OCI-M1 (cell line): Measurements from ENCODE around the gene CDH4.

Source experiments
- DNase-seq: peaks from one replicate; lab custom pipeline; 2025; lab: John Stamatoyannopoulos, UW

The CDH4 gene

GRCh38 chr20:61561111-61561830 lies 309.2 kb downstream of the CDH4 start:
- DNase-seq = no peak

- DNase-seq = no peak
These were observed 310.4 kb downstream of the CDH4 start for GRCh38 chr20:61562491-61562890.

DNA sequence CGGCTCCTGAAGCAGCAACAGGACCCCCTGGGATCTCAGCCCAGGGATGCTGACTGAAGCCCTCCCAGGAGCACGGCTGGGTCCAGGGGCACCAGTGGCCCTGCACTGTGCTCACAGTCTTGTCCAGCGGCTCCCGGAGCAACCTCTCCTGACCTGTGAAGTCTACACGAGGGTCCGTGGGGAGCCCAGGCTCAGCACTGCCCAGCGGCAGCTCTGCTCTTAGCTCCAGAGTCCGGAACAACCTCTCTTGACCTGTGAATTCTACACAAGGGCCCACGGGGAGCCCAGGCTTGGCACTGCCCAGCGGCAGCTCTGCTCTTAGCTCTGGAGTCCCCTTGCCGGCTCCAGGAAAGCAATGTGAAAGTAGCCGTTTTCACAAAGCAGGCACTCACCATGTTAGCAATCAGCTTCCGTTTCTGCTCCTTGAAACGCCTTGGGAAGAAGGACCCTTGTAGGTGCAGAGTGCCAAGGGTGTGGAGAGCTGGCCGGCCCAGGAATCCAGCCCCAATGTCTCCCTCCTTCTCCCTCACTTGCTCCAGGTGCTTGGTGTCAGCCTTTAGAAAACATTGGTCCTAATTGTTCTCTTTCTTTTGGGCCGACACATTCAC lies 310.9 kb downstream of the CDH4 start:
- no peak for DNase-seq

DNA sequence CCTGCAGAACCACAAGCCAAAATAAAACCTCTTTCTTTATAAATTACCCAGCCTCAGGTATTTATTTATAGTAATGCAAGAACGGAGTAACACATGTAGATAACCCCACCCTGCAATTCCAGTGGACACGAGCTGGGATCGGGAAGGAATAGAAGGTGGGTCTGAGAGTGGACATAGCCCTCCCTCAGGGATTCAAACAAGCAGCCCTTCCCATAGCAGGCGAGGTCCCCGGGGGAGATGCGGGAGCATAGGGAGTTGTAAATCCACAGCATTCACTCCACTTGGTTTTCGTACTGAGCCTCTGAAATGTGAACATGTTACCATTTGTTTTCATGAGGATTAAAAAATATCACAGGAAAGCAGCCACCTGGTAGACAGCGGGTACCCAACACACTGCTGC lies 312.6 kb downstream of the CDH4 start:
- DNase-seq = no peak

GRCh38 chr20:61565791-61566190 lies 313.7 kb downstream of the CDH4 start:
- DNase-seq = no peak

GRCh38 chr20:61566691-61567090 lies 314.6 kb downstream of the CDH4 start:
- DNase-seq = no peak

DNA sequence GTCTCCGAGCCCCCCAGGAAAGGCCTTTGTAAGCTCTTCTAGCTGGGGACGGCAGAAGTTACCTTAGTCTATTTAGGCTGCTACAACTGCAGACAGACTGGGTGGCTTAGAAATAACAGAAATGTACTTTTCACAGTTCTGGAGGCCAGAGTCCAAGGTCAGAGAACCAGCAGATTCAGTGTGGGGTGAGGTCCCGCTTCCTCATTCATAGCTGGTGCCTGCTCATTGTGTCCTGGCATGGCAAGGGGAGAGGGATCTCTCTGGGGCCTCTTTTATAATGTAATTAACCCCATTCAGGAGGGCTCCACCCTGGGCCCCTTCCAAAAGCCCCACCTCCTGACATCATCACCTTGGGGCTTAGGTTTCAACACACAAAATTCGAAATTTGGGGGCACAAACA lies 315.1 kb downstream of the CDH4 start:
- DNase-seq = no peak

- DNase-seq = no peak
These were observed 317.8 kb downstream of the CDH4 start for GRCh38 chr20:61569825-61570224.

GRCh38 chr20:61570646-61571195 lies 318.7 kb downstream of the CDH4 start:
- no peak for DNase-seq

DNA sequence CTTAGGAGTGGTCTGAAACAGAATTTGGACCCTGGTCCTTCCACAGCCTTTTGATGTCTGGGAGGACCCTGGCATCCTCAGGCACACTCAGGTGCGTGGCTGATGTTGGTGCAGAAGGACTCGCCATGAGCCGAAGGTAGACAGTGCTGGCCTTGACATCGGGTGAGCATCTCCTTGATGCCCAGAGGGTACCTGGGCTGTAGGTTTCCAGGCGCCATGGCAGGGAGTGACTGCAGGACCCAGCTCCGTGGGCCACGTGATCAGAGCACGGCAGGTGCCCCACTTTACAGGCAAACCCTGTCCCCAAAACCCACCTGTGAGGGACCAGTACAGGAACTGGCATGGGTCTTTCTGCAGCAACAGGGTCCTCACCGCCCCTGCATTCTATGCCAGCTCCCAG lies 319.2 kb downstream of the CDH4 start:
- DNase-seq = no peak

DNA sequence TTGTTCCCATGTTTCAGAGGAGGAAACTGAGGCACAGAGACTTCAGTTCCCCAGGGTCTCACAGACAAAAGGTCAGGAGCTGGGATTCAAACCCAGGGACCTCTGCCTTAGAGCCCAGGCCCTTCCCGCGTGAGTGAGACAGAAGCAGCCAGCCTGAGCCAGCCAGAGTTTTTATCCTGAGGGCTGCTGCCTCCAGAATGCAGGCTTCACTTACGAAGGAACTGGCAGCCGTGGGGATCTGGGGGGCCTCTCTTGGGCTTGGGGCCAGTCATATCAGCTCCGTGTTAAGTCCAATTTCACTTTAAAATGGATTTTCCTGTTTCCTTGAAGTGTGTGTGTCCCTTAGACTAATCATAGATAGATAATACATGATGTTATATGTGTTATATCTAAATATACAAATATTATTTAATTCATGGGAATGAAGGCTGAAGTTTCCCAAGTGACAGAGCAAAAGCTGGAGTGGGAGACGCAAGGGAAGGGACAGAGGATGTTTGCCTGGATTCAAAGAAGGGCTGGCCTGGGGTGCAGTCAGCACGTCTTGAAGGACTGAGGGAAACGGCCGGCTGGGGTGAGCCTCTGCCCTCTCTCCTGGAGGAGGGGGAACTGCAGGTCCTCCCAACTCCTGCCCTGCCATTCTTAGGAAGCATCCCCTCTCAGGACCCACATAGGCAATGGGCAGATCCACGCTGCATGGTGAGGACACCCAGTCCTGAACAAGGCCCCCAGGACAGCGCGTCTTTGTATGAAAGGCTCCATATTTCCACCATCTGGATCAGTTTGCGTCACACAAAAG lies 320.1 kb downstream of the CDH4 start:
- no peak for DNase-seq

GRCh38 chr20:61572789-61573188 lies 320.7 kb downstream of the CDH4 start:
- DNase-seq = no peak

DNA sequence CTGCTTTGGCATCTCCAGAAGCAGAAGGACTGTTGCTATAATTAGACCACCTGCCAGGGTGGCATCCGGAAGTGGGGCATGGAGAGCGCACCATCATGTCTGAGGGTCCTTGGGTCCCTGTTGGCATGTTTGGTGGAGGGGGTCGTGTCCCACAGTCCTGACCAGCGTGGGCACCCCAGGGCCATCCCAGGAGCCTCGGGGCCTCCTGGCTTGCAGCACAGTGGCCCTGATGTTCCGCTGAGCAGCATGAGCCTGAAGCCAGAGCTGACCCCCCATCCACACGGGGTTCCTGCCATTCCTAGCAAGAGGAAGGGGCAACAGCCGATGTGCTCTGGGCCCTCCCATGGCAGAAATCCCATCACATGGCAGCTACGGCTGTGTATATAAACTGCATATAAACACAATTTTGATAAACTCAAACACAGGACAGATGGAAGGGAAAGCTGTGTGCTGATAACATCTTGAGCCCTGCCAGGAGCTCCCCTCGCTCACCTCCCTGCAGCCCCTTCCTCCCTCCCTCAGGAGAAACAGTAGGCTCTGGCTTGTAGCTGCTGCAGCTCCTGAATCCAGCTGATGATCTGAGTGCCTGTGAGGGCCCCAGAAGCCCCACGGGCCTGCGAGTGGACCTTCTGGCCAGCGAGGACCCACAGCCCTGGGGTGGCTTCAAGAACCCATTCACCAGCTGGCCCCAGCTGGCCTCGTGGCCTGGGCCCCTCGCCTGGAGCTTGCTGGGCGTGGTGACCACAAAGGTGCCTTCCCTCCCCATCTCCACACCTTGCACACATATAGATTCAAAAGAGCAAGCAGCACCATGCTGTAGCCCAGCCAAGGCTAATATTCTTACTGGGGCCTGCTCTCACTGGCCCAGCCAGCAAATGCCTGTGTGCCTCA lies 321.6 kb downstream of the CDH4 start:
- no peak for DNase-seq

GRCh38 chr20:61575151-61575937 lies 323.3 kb downstream of the CDH4 start:
- no peak for DNase-seq

DNA sequence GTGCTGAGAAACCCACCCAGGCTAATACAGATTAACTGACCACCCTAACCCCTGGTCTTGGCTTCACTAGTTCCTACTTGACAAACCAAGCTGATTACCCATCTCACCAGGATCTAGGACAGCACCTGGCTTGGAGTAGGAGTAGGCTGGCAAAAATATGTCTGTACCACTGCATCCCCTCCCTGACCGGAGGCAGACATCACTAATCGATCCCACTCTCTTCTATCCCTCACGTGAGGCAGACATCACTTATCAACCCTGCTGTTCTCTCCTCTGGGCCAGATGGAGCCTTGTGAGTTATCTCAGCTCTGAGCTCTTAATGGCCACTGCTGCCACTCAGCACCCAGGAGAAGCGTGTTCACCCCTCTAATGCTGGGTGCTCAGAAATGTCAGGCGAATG lies 324.3 kb downstream of the CDH4 start:
- DNase-seq = no peak

GRCh38 chr20:61577065-61577464 lies 325.0 kb downstream of the CDH4 start:
- DNase-seq = no peak

DNA sequence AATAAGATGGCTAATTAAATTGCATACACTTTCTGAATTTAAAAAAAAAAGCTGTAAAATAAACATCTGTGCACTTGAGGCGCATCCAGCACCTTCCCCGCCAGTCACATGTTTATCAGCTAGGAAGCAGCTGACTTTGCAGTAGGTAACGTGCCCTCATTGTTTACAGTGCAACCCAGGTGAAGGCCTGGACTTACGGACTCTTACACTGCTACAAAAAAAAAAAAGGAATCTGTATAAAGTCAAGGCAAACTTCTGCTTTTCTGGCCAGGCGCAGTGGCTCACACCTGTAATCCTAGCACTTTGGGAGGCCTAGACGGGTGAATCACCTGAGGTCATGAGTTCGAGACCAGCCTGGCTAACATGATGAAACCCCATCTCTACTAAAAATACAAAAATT lies 327.8 kb downstream of the CDH4 start:
- DNase-seq = no peak

GRCh38 chr20:61580958-61581824 lies 329.1 kb downstream of the CDH4 start:
- no peak for DNase-seq

DNA sequence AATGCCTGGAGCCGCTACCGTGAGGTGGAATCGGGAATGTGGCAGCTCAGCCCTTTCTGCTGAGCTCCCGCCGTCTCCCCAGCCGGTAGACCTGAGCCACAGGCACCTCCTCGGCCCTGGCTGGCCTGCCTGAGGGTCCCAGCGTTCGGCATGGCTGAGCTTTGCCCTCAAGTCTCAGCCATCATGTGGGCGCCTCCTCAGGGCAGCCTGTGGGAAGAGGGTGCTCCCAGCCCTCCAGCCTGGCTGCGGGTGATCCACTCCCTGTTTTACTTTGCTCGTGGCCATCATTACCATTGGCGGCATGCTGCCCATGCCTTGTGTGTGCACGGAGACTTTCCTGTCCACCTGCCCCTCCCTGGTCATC lies 329.7 kb downstream of the CDH4 start:
- DNase-seq = no peak
